ENCODE measurements around the gene PPARD. TPM values are rescaled to one million over a fixed set of nuclear protein-coding genes. Genes with fewer than 3 reads are reported as not detected.
"Not testable (repeated sequence)": the region's sequence is repeated elsewhere in the genome, so short reads cannot be mapped to it uniquely, and the experiment has no call there.

Gene PPARD
- total and polyA plus RNA-seq, 2 of the 13 experiments (the other 11 are each of a cell fraction or from before 2014, with no cell fraction given), result 6.1 to 13.3 TPM

- TF ChIP-seq, protein P1, sequence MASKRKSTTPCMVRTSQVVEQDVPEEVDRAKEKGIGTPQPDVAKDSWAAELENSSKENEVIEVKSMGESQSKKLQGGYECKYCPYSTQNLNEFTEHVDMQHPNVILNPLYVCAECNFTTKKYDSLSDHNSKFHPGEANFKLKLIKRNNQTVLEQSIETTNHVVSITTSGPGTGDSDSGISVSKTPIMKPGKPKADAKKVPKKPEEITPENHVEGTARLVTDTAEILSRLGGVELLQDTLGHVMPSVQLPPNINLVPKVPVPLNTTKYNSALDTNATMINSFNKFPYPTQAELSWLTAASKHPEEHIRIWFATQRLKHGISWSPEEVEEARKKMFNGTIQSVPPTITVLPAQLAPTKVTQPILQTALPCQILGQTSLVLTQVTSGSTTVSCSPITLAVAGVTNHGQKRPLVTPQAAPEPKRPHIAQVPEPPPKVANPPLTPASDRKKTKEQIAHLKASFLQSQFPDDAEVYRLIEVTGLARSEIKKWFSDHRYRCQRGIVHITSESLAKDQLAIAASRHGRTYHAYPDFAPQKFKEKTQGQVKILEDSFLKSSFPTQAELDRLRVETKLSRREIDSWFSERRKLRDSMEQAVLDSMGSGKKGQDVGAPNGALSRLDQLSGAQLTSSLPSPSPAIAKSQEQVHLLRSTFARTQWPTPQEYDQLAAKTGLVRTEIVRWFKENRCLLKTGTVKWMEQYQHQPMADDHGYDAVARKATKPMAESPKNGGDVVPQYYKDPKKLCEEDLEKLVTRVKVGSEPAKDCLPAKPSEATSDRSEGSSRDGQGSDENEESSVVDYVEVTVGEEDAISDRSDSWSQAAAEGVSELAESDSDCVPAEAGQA (IDR thresholded peaks at IDR 0.05; ENCODE audit: low read depth), result 0 out of 2 replicates have a peak, but pooled peaks have one; percentile 44
- TF ChIP-seq, protein P1 (CRISPR knock-in tag; IDR thresholded peaks at IDR 0.05; ENCODE audit: borderline replicate concordance), result not testable (repeated sequence)
- TF ChIP-seq PAXIP1 (CRISPR knock-in tag; conservative IDR thresholded peaks at IDR 0.05) (peak; percentile 81), SALL2 (CRISPR knock-in tag; IDR thresholded peaks at IDR 0.05) (peak; percentile 50; the same call in 1 of the 2 replicates), ZNF263 (CRISPR knock-in tag; IDR thresholded peaks at IDR 0.05) (peak; percentile 99), FOXP4 (CRISPR knock-in tag; IDR thresholded peaks at IDR 0.05) (peak; percentile 83), ETV6 (CRISPR knock-in tag; conservative IDR thresholded peaks at IDR 0.05) (peak; percentile 63; the same call in 1 of the 2 replicates), PATZ1 (CRISPR knock-in tag; IDR thresholded peaks at IDR 0.05) (peak; percentile 48), NR2F1 (CRISPR knock-in tag; IDR thresholded peaks at IDR 0.05) (0 out of 4 replicates have a peak, but pooled peaks of 1 of the 2 experiments have one; percentile 11), TBX2 (CRISPR knock-in tag; IDR thresholded peaks at IDR 0.05; ENCODE audit: borderline replicate concordance) (peak; percentile 49; the same call in 1 of the 2 replicates), REPIN1 (CRISPR knock-in tag; IDR thresholded peaks at IDR 0.05; ENCODE audit: borderline replicate concordance, low read depth) (peak; percentile 55; the same call in 1 of the 2 replicates)
Measured at GRCh38 chr6:35332074-35332887, 10.1 kb upstream of the PPARD start (continued).

Data from HepG2 (cell line).